ENCODE data around the gene STIP1. TPM values are rescaled to one million over a fixed set of nuclear protein-coding genes. Genes with fewer than 3 reads are reported as not detected.
"Not testable (repeated sequence)": the region's sequence is repeated elsewhere in the genome, so short reads cannot be mapped to it uniquely, and the experiment has no call there.

Gene STIP1
- total RNA-seq, 1 experiment from 2014 or later: 101 TPM

DNA sequence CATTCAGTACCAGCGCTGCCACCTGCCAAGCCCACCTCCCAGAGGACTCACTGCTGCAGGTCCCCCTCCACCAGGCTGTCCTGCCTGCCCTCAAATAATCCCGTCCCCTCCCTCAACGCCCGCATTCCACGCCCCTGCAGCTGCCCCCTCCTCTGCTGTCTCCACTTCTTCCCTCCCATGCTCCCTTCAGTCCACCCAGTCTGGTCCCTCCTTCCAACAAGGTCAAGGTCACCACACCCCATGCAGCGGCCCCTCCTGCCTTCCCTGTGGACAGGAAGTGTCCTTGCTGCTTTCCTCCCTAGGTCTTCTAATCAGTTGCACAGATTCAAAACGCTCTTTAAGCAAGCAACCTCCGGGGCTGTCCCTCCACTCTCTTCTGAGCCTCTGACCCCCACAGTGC, 32.2 kb upstream of the STIP1 start:
- Histone ChIP-seq H3K27ac (ENCODE audit: low read length) (no peak overlapping the region), H3K9ac (ENCODE audit: low read length) (no peak overlapping the region), H2AFZ (ENCODE audit: low read length) (no peak overlapping the region), H3K4me3 (ENCODE audit: low read length) (no peak overlapping the region), H3K27me3 (ENCODE audit: low read length) (no peaks in the 10 kb centered on the region), H3K9me2 (replicated peaks; ENCODE audit: insufficient read depth, low read length) (no peaks in the 10 kb centered on the region), H3K79me2 (ENCODE audit: low read length) (no peaks in the 10 kb centered on the region), H4K20me1 (ENCODE audit: insufficient read depth, low read depth, low read length) (no peaks in the 10 kb centered on the region), H3K4me2 (ENCODE audit: low read depth, low read length, poor library complexity, severe bottlenecking) (no peak overlapping the region), H3K9me3 (ENCODE audit: low read length) (no peaks in the 10 kb centered on the region), H3K36me3 (ENCODE audit: insufficient read depth, low read length) (no peaks in the 10 kb centered on the region), H3K4me1 (ENCODE audit: low read length) (no peaks in the 10 kb centered on the region)
- DNase-seq: no peak

DNA sequence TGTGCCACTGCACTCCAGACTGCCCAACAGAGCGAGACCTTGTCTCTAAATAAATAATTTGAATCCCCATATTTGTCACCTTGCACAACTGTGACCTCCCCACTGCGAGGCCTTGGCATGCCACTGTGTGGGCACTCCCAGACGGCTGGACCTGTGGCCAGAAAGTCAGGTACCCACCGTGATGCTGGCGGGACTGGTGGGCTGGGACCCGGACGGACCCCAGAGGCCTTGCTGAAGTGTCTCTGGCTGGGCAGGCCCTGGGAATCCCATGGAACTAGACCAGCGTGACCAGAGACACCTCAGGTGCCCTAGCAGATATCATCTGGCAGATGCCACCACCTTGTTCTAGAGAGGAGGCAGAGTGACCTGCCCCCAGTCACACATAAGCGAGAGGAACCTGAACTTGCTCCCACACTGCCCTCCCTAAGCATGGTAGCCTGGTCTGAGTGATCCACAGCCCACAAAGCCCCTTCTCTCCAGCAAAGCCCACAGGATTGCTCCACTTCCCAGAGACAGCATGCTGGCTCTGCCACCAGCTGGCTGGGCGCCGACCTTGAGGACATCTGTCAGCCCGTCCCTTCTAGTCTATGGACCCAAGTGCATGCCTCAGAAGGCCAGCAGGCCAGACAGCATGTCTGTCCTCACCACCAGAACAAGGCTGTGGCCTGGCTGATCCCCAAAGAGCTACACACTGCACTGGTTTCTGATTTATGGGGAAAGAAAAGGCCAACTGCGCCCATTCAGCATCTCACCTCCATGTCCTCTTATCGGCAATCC, 29.5 kb upstream of the STIP1 start:
- Histone ChIP-seq H3K27ac (ENCODE audit: low read length) (no peak overlapping the region), H3K27me3 (ENCODE audit: low read length) (no peaks in the 10 kb centered on the region), H2AFZ (ENCODE audit: low read length) (no peak overlapping the region), H3K4me1 (ENCODE audit: low read length) (no peaks in the 10 kb centered on the region), H3K4me2 (ENCODE audit: low read depth, low read length, poor library complexity, severe bottlenecking) (no peak overlapping the region), H3K4me3 (ENCODE audit: low read length) (no peak overlapping the region), H3K9me3 (ENCODE audit: low read length) (no peaks in the 10 kb centered on the region), H3K79me2 (ENCODE audit: low read length) (no peaks in the 10 kb centered on the region), H4K20me1 (ENCODE audit: insufficient read depth, low read depth, low read length) (no peaks in the 10 kb centered on the region), H3K36me3 (ENCODE audit: insufficient read depth, low read length) (no peaks in the 10 kb centered on the region), H3K9me2 (replicated peaks; ENCODE audit: insufficient read depth, low read length) (no peaks in the 10 kb centered on the region), H3K9ac (ENCODE audit: low read length) (no peak overlapping the region)
- DNase-seq: no peak

DNA sequence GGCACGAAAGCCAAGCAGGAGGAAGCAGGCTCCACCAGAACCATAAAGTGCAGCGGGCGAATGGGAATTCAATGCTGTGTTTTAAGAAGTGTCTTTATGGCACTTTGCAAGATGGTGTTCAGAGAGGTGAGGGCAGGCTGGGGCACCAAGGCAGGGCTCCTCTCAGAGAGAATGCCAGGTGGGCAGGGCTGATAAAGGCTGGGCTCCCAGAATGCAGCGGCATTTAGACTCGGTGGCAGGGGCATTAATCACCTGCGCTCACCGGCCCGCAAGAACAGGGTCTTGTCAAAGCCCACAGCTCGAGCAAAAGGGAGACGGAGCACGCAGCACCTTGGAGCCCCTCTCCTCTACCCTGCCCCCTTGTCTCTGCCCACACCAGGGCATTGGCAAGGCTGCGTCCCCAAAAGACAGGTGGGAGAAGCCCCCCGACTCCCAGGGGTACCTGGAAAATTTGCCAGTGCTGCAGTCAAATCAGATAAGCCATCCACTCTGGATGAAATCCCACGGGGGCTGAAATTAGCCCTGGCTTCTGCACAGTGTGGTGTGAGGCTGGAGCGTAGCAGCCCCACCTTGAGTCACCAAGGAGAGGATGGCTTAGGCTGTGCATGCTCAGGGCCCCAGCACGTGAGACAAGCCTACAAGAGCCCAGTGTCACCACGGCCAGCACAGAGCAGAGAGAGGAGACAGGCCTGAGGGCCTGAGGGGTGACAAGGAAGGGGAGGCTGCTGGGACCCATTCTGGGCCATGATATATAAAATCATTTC, 28.2 kb upstream of the STIP1 start:
- Histone ChIP-seq H3K9me3 (ENCODE audit: low read length) (no peaks in the 10 kb centered on the region), H4K20me1 (ENCODE audit: insufficient read depth, low read depth, low read length) (no peaks in the 10 kb centered on the region), H3K4me3 (ENCODE audit: low read length) (no peak overlapping the region), H3K9me2 (replicated peaks; ENCODE audit: insufficient read depth, low read length) (no peaks in the 10 kb centered on the region), H2AFZ (ENCODE audit: low read length) (no peak overlapping the region), H3K36me3 (ENCODE audit: insufficient read depth, low read length) (no peaks in the 10 kb centered on the region), H3K27ac (ENCODE audit: low read length) (no peak overlapping the region), H3K4me2 (ENCODE audit: low read depth, low read length, poor library complexity, severe bottlenecking) (no peak overlapping the region), H3K79me2 (ENCODE audit: low read length) (no peaks in the 10 kb centered on the region), H3K27me3 (ENCODE audit: low read length) (no peaks in the 10 kb centered on the region), H3K9ac (ENCODE audit: low read length) (no peak overlapping the region), H3K4me1 (ENCODE audit: low read length) (no peaks in the 10 kb centered on the region)
- no peak for DNase-seq

DNA sequence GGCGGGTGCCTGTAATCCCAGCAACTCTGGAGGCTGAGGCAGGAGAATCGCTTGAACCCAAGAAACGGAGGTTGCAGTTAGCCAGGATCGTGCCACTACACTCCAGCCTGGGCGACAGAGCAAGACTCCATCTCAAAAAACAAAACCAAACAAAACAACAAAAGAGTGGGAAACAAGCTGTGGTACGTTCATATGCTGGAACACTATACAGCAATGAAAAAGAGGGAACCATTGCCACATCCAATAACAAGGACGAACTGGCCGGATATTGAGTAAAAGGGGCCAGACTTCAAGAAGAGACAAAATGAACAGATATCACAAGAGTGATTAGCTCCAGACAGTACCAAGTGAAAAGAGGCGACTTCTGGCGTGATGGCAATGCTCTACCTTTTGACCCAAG, 24.9 kb upstream of the STIP1 start:
- DNase-seq: no peak
- no peak overlapping the region for H3K27ac ChIP-seq (ENCODE audit: low read length)
- H2AFZ ChIP-seq (ENCODE audit: low read length): no peak overlapping the region

DNA sequence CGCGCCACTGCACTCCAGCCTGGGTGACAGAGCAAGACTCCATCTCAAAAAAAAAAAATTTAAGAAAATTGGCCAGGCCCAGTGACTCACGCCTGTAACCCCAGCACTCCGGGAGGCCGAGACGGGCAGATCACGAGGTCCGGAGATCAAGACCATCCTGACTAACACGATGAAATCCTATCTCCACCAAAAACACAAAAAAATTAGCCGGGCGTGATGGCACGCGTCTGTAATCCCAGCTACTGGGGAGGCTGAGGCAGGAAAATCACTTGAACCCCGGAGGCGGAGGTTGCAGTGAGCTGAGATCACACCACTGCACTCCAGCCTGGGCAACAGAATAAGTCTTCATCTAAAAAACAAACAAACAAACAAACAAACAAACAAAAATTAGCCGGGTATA, 23.2 kb upstream of the STIP1 start:
- not testable (repeated sequence) for H3K27me3 ChIP-seq (ENCODE audit: low read length); H3K79me2 ChIP-seq (ENCODE audit: low read length); H3K27ac ChIP-seq (ENCODE audit: low read length); H2AFZ ChIP-seq (ENCODE audit: low read length); DNase-seq; H3K9me2 ChIP-seq (replicated peaks; ENCODE audit: insufficient read depth, low read length); H3K36me3 ChIP-seq (ENCODE audit: insufficient read depth, low read length); H3K9me3 ChIP-seq (ENCODE audit: low read length); H3K9ac ChIP-seq (ENCODE audit: low read length); H3K4me3 ChIP-seq (ENCODE audit: low read length); H4K20me1 ChIP-seq (ENCODE audit: insufficient read depth, low read depth, low read length); H3K4me2 ChIP-seq (ENCODE audit: low read depth, low read length, poor library complexity, severe bottlenecking)
- H3K4me1 ChIP-seq (ENCODE audit: low read length): peaks cover 12% of the 10 kb centered on the region

More for the DNA sequence above, 24.9 kb upstream of the STIP1 start:
- no peaks in the 10 kb centered on the region for H3K27me3 ChIP-seq (ENCODE audit: low read length)
- peaks cover 6% of the 10 kb centered on the region for H3K4me1 ChIP-seq (ENCODE audit: low read length)
- no peak overlapping the region for H3K4me3 ChIP-seq (ENCODE audit: low read length)
- no peaks in the 10 kb centered on the region for H3K9me2 ChIP-seq (replicated peaks; ENCODE audit: insufficient read depth, low read length)
- no peaks in the 10 kb centered on the region for H3K9me3 ChIP-seq (ENCODE audit: low read length)
- H3K4me2 ChIP-seq (ENCODE audit: low read depth, low read length, poor library complexity, severe bottlenecking): no peak overlapping the region
- no peaks in the 10 kb centered on the region for H3K79me2 ChIP-seq (ENCODE audit: low read length)
- H3K36me3 ChIP-seq (ENCODE audit: insufficient read depth, low read length): no peaks in the 10 kb centered on the region
- H3K9ac ChIP-seq (ENCODE audit: low read length): no peak overlapping the region
- H4K20me1 ChIP-seq (ENCODE audit: insufficient read depth, low read depth, low read length): no peaks in the 10 kb centered on the region

DNA sequence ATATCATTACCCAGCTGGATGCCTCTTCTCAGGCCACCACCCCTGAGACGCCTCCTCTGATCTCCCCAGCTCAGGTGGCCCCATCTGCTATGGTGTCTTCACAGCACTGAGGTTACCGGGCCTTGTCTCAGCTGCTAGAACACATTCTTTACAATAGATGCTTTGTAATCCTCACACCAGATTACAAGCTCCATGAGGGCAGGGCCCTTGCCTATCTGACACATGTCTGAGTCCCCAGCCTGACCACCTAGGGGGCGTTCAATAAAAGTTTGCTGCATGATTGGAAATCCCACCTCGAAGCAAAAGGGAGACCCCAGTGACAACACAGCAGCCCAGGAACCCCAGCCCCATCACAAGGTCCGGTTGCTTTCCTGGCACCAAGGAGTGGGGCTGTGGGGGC, 22.0 kb upstream of the STIP1 start:
- no peak for DNase-seq
- Histone ChIP-seq H3K4me3 (ENCODE audit: low read length) (no peak overlapping the region), H3K27me3 (ENCODE audit: low read length) (no peaks in the 10 kb centered on the region), H3K79me2 (ENCODE audit: low read length) (no peaks in the 10 kb centered on the region), H4K20me1 (ENCODE audit: insufficient read depth, low read depth, low read length) (no peaks in the 10 kb centered on the region), H3K36me3 (ENCODE audit: insufficient read depth, low read length) (no peaks in the 10 kb centered on the region), H3K9ac (ENCODE audit: low read length) (no peak overlapping the region), H3K9me3 (ENCODE audit: low read length) (no peaks in the 10 kb centered on the region), H3K4me1 (ENCODE audit: low read length) (peaks cover 12% of the 10 kb centered on the region), H2AFZ (ENCODE audit: low read length) (no peak overlapping the region), H3K27ac (ENCODE audit: low read length) (no peak overlapping the region), H3K9me2 (replicated peaks; ENCODE audit: insufficient read depth, low read length) (no peaks in the 10 kb centered on the region), H3K4me2 (ENCODE audit: low read depth, low read length, poor library complexity, severe bottlenecking) (no peak overlapping the region)

DNA sequence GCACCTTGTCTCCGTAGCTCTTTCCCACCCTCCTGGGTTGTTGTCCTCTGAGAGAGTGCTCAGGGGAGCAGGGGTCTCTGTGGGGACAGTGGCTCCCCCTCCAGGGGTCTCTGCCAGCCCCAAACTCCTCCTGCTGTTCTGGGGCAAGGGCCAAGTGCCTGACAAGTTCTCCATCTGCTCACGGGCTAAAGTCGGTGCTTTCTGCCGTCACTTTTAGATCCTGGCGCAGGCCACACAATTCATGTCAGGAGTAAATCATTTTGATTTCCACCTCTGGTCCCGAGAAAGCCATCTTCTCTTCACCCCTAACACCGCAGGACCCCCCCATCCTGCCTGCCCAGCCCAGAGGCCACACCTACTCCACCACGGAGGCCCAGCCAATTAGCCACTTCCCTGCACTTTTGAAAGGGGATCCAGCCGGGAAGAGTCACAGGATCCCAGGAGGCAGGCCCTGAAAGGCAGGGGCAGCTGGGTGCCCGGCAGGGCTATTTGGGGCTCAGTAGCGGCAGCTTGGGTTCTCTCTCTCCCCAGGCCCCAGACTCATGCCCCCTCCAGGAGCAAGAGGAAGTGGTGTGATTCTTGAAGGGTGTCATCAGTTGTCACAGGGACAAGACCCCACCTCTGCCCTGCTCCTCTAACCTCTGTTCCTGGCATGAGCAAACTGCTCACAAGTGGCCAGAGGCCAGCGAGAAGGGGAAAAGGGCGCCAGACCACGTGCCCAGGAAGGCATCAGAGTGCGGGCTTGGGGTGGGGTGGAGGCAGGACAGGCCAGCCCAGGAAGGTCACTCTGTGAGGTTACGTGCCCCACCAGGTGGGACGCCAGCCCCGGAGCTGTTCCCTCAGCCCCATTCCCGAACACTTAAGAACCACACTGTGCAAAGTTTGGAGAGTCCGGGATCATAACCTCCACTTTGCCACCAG, 21.3 kb upstream of the STIP1 start:
- no peaks in the 10 kb centered on the region for H3K27me3 ChIP-seq (ENCODE audit: low read length)
- H3K4me3 ChIP-seq (ENCODE audit: low read length): no peak overlapping the region
- no peak overlapping the region for H3K9ac ChIP-seq (ENCODE audit: low read length)
- no peak for DNase-seq
- no peaks in the 10 kb centered on the region for H3K9me2 ChIP-seq (replicated peaks; ENCODE audit: insufficient read depth, low read length)
- no peak overlapping the region for H2AFZ ChIP-seq (ENCODE audit: low read length)
- H3K9me3 ChIP-seq (ENCODE audit: low read length): no peaks in the 10 kb centered on the region
- no peak overlapping the region for H3K27ac ChIP-seq (ENCODE audit: low read length)
- H3K4me1 ChIP-seq (ENCODE audit: low read length): peaks cover 12% of the 10 kb centered on the region
- H3K4me2 ChIP-seq (ENCODE audit: low read depth, low read length, poor library complexity, severe bottlenecking): no peak overlapping the region
- no peaks in the 10 kb centered on the region for H4K20me1 ChIP-seq (ENCODE audit: insufficient read depth, low read depth, low read length)
- H3K36me3 ChIP-seq (ENCODE audit: insufficient read depth, low read length): no peaks in the 10 kb centered on the region
- no peaks in the 10 kb centered on the region for H3K79me2 ChIP-seq (ENCODE audit: low read length)

DNA sequence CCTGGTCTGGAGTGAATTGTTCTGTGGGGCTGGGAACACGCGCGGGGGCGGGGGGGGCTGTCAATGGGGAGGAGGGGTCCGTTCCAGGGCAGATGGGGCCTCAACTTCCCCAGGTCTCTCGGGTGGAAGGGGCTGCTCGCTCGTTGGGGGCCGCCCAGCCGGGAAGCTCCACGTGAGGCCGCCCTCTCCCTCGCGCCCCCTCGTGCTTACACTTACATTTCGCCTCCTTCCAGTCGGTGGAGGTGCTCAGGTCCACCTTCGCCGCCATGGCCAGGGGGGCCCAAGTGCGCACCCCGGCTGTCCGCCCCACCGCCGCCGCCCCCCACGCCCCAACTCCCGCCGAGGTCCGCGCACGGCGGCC, 20.5 kb upstream of the STIP1 start:
- peak overlapping the region; percentile 67 for H3K4me3 ChIP-seq (ENCODE audit: low read length)
- peaks cover 12% of the 10 kb centered on the region for H3K4me1 ChIP-seq (ENCODE audit: low read length)
- no peaks in the 10 kb centered on the region for H3K36me3 ChIP-seq (ENCODE audit: insufficient read depth, low read length)
- H3K9ac ChIP-seq (ENCODE audit: low read length): peak overlapping the region; percentile 61
- H2AFZ ChIP-seq (ENCODE audit: low read length): peak overlapping the region; percentile 95
- no peaks in the 10 kb centered on the region for H3K79me2 ChIP-seq (ENCODE audit: low read length)
- no peaks in the 10 kb centered on the region for H4K20me1 ChIP-seq (ENCODE audit: insufficient read depth, low read depth, low read length)
- H3K9me2 ChIP-seq (replicated peaks; ENCODE audit: insufficient read depth, low read length): no peaks in the 10 kb centered on the region
- no peaks in the 10 kb centered on the region for H3K9me3 ChIP-seq (ENCODE audit: low read length)
- H3K27ac ChIP-seq (ENCODE audit: low read length): no peak overlapping the region
- DNase-seq: no peak
- no peaks in the 10 kb centered on the region for H3K27me3 ChIP-seq (ENCODE audit: low read length)
- peak overlapping the region; percentile 78 for H3K4me2 ChIP-seq (ENCODE audit: low read depth, low read length, poor library complexity, severe bottlenecking)
